HG02970 (cell line): Measurements from ENCODE around the gene SLC6A13.
"Not testable (repeated sequence)": the region's sequence is repeated elsewhere in the genome, so short reads cannot be mapped to it uniquely, and the experiment has no call there.

Experiments
- ATAC-seq: cut with Tn5 transposase; IDR thresholded peaks from one replicate; pipeline ENCODE4 v1.9.1; 2021; ENCODE audit warnings: mild to moderate bottlenecking, moderate library complexity, moderate number of reproducible peaks; ENCODE audit not compliant: unreplicated experiment, low FRiP score

Gene SLC6A13

GRCh38 chr12:236445-236844 lies 26.2 kb downstream of the SLC6A13 start:
- no peak for ATAC-seq

- not testable (repeated sequence) for ATAC-seq
Measured at GRCh38 chr12:235967-236366, 26.7 kb downstream of the SLC6A13 start.

GRCh38 chr12:234891-235415 lies 27.7 kb downstream of the SLC6A13 start:
- ATAC-seq: no peak

GRCh38 chr12:234019-234418 lies 28.6 kb downstream of the SLC6A13 start:
- ATAC-seq: no peak

DNA sequence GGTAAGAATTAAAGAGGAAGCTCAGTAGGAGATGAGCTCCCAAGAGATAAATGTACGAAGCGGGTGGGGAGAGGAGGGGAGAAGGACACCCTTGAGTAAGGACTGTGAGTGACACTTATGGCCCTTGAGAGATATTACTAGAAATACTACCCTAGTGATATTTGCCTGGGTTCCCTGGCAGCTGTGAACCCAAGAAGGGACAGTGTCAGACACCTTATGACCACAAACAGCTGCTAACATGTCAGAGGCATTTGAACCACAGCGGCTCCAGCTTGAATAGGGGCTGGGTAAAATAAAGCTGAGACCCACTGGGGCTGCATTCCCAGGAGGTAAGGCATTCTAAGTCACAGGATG lies 29.0 kb downstream of the SLC6A13 start:
- no peak for ATAC-seq

DNA sequence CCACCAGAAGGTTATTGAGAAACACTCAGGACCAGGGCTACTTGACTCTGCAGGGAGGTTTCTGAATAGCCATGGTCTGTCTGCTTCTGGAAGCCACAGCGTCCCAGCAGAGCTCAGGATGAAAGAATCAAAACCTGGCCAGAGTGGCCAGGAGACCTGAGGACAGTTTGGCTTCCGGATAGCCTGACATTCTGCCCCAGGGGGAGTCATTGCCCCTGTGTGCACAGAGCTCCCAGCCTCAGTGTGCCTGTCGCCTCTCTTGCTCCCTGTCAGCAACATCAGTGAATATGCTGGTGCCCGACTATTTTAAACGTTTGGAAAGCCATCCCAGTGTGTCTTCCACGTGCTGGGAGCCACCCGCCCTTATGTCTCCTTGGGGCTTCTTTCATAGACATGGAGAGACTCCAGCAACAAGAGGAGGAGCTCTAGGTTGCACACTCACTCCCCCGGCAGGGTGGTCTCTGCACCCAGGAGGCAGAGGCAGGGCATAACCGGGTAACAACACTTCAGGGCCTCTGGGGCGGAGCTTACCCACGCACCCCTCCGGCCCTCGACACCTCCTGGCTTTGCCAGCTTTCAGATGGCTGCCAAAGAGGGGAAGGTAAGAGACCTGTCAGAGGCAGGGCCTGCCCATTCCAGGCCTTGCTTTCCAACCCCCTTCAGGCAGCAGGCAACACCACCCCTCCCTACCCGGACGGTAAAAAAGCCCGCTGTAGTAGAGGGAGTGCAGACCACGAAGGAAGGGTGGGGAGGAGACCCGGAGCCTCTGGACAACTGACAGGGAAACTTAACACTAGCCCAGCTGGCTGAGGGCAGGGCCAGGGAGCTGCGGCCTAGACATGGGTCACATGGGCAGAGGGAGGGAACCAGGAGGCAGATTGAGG lies 29.7 kb downstream of the SLC6A13 start:
- no peak for ATAC-seq

GRCh38 chr12:230925-231671 lies 31.5 kb downstream of the SLC6A13 start:
- no peak for ATAC-seq

- ATAC-seq: no peak
Measured at GRCh38 chr12:229441-230191, 33.0 kb downstream of the SLC6A13 start.

- no peak for ATAC-seq
Measured at GRCh38 chr12:228846-229200, 33.8 kb downstream of the SLC6A13 start.

GRCh38 chr12:227923-228845 lies 34.5 kb downstream of the SLC6A13 start:
- ATAC-seq: no peak

GRCh38 chr12:227286-227915 lies 35.2 kb downstream of the SLC6A13 start:
- ATAC-seq: no peak

- ATAC-seq: no peak
Measured at GRCh38 chr12:226401-226800, 36.2 kb downstream of the SLC6A13 start.

DNA sequence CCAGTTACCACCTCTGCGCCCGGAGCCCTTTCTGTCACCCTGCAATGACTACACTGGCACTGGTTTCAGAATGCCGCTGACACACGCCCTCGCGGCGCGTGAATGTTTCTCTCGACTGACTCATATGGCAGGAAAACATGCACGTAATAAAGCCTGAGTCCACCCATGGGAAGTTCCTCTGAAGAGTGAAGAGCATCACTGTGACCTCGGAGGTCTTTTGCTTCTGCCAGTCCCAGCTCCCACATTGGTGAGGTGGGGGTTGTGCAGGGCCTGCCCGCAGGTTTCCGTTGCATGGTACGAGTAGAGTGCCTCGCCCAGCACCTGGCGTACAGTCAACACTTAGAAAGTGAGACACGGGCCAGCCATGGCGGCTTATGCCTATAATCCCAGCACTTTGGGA lies 37.6 kb downstream of the SLC6A13 start:
- no peak for ATAC-seq

DNA sequence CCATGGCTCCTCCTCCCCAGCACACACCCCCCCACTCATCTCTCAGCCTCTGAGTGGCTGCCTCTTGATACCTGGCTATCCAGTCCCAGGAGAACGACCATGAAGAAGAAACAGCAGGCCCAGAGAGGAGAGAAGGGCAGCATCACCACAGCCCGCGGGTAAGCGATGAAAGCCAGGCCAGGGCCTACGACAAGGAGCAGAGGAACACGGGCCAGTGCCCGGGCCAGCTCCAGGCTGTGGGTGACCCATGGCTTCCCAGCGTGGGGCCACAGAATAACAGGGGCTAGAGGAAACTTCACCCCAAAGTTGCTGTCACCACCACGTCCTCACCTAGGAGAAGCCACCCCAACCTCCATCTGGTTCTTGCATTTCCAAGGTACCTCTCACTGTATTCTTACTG lies 38.3 kb downstream of the SLC6A13 start:
- no peak for ATAC-seq

DNA sequence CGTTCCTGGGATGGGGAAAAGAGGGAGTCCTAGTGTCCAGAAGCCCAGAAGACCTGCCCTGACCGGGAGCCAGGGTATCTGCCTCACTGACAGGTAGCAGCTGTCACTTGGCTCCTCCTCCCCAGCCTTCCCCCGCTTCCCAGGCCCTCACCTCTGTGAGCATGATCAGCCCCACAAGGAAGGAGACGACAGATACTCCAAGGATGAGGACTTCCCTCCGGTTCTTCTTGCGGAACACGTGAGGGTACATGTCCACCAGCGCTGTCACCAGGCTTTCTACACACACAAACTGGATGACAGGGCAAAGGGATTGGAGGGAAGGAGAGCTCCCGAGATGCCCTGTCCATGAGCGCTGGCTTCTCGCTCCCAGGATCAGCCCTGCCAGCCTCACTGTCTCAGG lies 38.8 kb downstream of the SLC6A13 start:
- ATAC-seq: no peak

GRCh38 chr12:221736-222135 lies 40.9 kb downstream of the SLC6A13 start:
- no peak for ATAC-seq

- ATAC-seq: no peak
Measured at GRCh38 chr12:220946-221550, 41.6 kb downstream of the SLC6A13 start.

GRCh38 chr12:220491-220890 lies 42.1 kb downstream of the SLC6A13 start:
- ATAC-seq: no peak

GRCh38 chr12:219891-220352 lies 42.7 kb downstream of the SLC6A13 start:
- no peak for ATAC-seq
